ENCODE data around the gene ZNF211.

The ZNF211 gene

DNA sequence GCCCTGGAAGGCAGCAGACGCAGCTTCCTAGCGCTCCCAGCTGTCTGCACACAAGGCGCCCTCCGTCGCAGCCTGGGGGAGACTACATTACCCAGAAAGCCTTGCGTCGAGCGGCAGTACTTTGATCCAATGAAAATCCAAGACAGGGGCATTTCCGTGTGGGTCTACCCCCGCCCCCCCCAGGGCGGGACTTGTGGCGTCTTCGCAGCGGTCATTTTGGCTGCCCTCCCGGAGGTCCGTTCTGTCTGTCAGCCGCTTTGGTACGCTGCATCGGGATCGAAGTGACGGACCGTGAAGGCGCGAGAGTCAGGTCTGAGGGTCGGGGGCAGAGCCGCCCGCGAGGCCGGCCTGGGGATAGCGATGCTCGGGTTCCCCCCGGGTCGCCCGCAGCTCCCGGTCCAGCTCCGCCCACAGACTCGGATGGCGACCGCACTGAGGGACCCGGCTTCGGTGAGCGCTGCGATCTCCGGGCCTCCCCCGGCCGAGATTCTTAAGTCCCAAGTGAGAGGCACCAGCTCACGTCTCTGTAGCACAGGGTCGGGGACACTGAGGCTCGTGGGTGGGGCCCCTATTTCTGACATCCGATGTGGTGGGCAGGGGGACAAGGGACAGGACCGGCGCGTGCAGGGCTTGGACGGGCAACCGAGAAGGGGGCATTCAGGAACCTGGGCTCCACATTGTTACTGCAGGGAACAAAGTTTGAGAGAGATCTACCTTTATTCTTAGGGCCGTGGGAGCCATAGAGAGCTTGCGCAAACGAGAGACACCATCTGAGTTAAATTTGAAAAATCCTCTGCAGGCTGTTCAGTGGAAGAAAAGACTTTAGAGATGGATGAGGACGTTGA lies at the start of gene ZNF211:
TSS of gene ZNF211 (plus strand) at position 182 of the 845 bp plus-strand sequence. CDS start at position 361, 179 bp downstream.
- DNase-seq = peak; percentile 95

DNA sequence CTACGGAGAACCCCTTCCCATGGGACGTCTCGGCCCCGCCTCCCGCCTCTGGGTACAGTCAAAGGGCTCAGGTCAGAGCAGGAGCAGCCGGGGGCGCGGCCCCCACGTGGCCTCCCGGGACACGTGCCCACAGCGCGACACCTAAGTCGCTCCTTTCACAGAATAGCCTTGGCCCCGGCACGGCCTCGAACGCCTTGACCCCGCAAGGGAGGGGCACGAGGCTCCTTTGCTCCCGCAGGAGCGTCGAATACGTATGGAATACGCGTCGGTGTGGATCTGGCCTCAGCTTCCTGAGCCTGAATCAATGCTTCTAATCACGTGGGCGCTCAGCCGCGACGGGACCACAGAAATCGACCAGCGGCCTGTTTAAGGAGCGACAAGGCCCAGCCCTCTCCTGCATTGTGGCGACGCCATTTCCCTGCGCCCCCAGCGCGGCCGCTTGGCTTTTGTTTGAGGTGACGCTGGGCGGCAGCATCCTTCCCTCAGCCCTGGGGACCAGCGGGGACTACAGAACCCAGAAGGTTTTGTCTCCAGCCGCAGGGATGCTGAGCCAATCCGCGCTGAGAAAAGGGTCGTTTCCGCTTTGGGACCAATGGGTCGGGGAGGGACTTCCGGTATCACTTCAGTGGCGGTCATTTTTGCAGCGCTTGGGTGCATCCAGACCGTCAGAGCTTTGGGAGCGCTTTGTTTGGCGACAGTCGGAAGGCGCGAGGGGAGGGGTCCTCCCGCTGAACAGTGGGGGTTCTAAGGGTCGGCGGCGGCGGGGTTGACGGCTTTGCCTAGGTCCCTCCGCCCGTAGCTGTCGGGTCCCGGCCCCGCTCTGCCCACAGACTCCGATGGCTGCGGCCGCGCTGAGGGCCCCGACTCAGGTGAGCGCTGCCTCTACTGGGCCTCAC lies 49.2 kb upstream of the ZNF211 start, which contains the start of gene ZIK1:
TSS of gene ZIK1 (plus strand) at position 625 of the 896 bp plus-strand sequence. CDS start at position 837, 212 bp downstream.
- peak; percentile 89 for DNase-seq

DNA sequence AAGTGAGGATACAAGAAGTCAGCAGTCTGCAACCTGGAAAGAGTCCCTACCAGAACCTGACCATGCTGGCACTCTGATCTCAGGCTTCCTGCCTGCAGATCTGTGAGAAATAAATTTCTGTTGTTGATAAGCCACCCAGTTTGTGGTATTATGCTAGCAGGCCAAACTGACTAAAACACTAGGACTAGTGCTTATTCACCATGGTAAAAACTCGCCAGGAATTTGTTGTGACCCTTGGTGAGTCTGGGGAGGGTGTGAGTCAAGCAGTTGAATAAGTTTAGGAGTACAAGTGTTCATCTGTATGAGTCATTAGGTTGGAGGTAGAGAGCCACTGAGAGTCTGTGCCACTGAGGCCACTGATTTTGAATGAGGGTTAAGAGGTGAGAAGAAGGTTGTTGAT lies 45.4 kb upstream of the ZNF211 start:
- DNase-seq = no peak

DNA sequence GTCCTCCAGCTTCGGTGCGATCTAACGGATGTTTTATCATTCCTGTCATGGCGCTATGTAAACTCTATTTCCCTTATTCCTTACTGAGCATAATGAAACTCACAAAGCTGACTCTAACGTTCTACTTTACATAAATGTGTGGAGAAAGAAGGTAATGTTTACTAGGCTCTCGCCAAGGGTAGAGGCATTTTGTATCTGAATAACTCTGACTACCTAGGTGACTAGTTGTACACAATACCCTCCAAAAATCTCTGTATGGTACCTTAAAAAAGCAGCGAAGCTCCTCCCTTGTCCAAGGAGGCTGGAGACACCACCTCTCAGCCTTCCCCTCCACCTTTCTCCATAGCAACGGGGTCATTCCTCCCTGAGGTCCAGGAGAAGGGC lies 33.6 kb upstream of the ZNF211 start:
- no peak for DNase-seq

DNA sequence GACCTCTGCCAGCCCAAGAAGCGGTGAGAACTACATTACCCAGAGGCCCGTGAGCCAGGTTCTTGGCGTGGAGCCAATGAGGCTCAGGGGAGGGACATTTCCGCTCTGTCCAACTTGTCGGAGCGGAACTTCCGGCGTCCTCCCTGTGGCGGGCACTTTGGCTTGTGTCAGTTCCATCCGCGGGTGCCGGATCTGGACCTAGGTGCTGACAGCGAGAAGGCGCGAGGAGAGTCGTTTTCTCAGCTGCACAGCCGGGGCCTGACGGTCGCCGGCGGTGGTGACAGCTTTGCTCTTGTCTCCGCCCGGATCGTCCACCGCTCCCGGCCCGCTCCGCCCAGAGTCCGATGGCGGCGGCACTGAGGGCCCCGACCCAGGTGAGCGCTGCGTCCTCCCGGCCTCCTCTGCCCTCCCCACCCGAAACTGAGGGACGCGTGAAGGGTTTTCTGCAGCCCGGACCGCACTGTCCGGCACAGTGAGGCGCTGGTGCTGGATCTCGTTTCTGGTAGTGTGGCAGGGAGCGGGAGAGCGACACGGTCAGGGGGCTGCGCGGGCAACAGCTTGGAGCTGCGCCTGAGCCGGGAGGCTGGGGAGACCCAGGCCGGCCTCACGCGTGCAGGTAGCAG lies 33.1 kb upstream of the ZNF211 start, which contains the start of gene ZNF530:
TSS of gene ZNF530 (plus strand) at position 125 of the 623 bp plus-strand sequence. CDS start 4,461 bp downstream, outside the sequence.
- DNase-seq = peak; percentile 91

DNA sequence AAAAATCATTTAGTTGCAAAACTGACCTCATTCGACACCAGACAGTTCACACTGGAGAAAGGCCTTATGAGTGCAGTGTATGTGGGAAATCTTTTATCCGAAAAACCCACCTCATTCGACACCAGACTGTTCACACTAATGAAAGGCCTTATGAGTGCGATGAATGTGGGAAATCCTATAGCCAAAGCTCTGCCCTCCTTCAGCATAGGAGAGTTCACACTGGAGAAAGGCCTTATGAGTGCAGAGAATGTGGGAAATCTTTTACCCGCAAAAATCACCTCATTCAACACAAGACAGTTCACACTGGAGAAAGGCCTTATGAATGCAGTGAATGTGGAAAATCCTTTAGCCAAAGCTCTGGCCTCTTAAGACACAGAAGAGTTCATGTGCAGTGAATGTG lies 26.0 kb upstream of the ZNF211 start:
- DNase-seq = no peak

DNA sequence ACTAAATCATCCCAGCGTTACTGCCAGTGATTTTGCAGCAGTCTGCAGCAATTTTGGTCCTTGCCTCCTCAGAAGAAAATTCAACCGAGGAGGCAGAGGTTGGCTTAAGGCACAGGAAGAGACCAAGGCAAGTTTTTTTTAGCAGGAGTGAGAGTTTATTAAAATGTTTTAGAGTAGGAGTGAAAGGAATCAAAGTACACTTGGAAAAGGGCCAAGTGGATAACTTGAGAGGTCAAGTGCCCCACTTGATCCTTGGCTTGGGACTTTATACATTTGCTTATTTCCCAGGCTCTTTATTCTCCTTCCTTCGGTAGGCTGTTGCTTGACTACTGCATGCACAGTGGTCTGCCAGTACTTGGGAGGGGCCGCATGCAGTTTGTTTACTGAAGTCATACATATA lies 21.9 kb upstream of the ZNF211 start:
- no peak for DNase-seq

DNA sequence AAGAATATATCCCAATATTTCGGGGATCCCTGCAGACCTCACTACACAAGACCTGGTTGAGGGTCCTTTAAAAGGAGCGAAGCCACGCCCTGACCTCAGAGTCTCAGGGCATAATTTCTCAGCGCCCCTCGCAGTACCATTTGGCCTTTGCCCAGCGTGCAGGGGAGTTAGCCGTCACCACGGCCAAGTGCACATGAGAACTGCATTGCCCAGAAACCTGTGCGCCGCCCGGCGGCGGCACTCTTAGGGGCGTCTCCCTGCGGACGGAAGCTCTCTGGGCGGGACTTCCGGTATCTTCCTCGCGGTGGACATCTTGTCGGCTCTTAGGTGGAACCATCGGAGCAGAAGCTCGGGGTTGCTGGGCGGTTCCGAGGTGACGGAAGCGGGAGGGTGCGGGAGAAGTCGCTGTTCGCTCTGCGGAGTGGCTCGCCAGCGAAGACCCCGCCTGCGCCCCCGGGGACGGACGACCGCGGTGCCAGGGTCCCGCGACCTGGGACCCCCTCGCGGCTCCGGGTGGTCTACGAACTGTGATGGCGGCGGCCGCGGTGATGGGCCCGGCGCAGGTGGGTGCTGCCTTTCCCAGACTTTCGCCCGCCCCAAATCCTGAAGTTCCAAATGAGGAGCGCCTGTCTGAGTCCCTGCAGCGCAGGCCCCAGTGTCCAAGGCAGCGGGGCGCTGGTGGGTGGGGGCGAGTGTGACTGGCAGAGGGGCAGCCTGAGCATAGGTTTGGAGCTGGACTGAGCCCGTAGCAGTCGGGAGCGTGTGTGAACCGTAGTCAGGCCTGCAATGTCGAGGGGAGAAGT lies 18.8 kb upstream of the ZNF211 start, which contains the start of gene ZNF134:
TSS of gene ZNF134 (plus strand) at position 302 of the 803 bp plus-strand sequence. CDS start 5,227 bp downstream, outside the sequence.
- DNase-seq = peak; percentile 94

DNA sequence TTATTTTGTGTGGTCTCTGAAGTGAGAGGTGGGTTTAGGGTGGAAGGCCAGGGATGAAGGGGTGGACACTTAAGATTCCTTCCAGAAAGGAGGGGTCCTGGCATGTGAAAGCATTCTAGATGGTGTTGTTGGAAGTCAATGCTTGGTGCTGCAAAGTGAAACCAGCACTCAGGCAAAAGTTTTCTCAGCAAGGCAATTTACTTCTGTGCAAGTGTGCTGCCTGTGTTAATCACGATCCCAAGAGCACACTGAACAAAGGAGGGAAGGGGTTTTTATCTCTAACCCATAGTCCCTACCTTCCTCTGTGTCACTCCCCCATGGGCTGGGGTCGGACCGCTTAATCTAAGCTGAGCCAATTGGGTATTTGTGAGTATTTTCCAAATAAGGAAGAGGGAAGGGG lies 17.6 kb upstream of the ZNF211 start:
- peak; percentile 3 for DNase-seq

DNA sequence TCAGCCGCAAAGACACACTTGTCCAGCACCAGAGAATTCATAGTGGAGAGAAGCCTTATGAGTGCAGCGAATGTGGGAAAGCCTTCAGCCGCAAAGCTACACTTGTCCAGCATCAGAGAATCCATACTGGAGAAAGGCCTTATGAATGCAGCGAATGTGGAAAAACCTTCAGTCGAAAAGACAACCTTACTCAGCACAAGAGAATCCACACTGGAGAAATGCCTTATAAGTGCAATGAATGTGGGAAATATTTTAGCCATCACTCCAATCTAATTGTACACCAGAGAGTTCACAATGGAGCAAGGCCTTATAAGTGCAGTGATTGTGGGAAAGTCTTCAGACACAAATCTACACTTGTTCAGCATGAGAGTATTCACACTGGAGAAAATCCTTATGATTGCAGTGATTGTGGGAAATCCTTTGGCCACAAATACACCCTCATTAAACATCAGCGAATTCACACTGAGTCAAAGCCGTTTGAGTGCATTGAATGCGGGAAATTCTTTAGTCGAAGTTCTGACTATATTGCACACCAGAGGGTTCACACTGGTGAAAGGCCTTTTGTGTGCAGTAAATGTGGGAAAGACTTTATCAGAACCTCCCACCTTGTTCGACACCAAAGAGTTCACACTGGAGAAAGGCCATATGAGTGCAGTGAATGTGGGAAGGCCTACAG lies 12.2 kb upstream of the ZNF211 start:
- DNase-seq = no peak

DNA sequence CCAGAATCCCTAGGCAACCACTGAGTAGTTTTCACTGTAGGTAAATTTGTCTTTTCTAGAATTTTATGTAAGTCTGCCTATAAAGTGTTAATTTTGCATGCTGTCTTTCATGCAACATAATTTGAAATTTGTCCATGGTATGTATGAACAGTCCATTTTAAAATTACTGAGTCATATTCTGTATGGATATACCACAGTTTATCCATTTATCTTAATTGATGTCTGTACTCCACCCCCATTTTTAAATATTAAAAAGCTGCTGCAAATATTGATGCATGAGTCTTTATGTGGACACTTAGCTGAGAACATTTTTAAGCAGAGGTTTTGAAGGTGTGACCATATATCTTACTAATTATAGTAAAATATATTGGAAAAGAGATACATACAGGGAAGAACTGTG lies 9.9 kb upstream of the ZNF211 start:
- DNase-seq = no peak

DNA sequence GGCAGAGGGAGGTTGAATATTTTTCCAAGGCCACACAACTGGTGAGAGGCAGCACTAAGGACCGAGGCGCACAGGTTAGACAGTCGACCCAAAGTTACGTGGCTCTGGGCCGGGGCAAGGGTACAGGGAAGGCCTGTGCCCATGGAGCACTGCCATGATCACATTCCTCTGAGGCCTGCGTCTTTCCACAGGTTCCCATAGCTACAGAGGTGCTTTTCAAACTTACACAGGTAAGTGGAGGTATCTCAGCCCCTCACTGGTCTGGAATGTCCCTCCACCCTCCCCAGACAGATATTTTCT lies 814 bp downstream of the ZNF211 start:
- DNase-seq = no peak

DNA sequence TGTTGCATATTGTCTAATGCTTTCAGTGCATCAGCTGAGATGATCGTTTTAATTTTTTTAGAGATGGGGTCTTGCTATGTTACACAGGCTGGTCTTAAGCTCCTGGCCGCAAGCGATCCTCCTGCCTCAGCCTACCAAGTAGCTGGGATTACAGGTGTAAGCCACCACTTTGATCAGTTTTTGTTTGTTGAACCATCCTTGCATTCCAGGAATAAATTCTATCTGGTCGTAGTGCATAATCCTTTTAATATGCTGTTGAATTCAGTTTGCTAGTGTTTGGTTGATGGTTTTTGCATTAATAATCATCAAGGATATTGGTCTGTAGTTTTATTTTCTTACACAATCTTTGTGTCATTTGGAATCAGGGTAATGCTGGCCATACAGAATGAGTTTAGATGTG lies 4.4 kb downstream of the ZNF211 start:
- no peak for DNase-seq

DNA sequence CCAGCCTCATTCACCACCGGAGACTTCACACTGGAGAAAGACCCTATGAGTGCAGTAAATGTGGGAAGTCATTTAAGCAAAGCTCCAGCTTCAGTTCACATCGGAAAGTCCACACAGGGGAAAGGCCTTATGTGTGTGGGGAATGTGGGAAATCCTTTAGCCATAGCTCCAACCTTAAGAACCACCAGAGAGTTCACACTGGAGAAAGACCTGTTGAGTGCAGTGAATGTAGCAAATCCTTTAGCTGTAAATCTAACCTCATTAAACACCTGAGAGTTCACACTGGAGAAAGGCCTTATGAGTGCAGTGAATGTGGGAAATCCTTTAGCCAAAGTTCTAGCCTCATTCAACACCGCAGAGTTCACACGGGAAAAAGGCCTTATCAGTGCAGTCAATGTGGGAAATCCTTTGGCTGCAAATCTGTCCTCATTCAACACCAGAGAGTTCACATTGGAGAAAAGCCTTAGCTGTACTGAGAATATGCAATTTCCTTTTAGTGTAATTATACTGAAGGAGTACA lies 8.8 kb downstream of the ZNF211 start:
- DNase-seq = no peak

DNA sequence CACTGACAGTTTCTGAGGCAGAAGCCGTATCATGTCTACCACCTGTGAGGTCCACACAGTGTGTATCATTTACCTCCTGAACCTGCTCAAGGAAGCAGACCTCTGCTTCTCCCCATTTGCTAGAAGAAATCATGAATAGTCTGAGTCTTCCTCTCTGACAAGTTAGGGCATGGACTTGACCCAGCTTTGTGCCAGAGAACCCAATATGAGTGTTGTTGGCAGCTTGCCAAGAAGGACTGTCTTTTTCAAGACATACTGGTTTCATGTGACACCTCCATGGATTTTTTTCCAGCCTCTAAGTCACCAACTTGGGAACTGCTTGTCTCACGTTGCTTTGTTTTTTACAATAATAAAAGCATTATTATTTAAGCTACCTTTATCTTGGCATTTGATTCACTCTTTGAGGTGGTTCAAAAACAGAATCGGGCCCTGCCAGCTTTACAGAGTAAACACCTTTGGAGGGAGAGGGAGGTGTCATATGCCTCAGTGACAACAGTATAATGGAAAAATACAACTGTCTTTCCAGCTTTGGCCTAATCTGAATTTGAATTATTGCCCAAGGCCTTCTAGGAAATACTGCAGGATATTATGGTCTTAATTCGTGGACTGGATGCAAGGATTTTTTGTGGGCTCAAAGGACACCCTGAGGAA lies 9.6 kb downstream of the ZNF211 start:
- DNase-seq = no peak

DNA sequence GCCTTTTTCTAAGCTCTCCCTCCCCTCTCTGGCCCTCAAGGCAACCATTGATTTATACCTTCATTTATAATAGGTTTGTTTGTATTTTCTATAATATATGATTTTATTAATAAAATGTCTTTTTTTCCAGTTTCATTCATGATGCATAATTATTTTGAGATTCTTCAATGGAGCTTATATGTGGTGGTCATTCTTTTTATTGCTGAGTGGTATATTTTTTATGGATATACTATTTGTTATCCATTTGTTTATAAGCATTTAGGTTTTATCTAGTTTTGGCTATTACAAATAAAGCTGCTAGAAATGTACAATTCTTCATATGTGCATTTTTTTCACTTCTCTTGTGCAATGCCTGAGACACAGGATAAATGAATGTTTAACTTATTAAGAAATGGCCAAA lies 10.8 kb downstream of the ZNF211 start:
- DNase-seq = no peak

DNA sequence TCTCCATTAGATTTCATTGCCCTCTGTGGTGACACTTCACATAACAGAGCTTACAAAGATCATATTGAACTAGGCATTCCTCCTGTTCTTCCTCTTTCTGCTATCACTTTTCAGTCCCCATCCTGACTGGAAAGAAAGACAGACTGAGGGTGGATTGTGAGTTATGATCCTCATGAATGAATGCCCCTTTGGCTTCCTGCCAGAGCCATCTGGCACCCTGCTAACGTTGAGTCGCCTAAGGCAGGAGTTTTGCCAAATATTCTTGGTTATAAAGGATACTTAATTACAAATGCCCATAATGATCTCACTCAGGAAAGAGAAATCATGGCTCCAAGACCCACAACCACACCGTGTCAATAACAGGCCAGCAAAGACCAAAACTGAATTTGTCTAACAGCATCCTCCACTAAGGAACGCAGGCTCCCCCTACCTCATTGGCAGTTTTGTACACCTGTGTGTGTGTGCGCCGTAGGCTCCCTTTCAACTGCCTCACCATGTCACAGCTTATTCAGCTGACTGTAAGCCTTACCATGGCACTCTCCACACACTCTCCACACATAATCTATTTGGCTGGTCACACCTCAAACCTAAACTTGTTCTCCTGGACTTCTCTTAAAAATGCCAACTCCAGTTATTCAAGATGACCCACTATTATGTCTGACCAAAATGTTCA lies 15.5 kb downstream of the ZNF211 start:
- no peak for DNase-seq

DNA sequence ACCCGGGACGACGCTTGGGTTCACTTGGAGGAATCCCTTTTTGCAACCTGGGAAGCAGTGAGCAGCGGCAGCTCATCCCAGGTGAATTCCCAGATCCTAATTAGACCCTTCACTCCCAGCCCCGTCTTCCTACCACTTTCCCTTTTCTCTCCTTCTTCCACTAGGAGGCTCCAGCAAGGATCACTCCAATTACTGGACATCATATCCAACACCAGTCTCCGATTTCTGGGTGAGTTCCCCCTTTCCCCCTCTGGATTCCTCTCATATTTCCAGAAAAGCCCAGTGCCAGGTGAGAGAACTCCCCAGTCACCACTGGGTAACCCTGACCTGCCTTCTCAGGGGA lies 18.7 kb downstream of the ZNF211 start:
- DNase-seq = no peak

DNA sequence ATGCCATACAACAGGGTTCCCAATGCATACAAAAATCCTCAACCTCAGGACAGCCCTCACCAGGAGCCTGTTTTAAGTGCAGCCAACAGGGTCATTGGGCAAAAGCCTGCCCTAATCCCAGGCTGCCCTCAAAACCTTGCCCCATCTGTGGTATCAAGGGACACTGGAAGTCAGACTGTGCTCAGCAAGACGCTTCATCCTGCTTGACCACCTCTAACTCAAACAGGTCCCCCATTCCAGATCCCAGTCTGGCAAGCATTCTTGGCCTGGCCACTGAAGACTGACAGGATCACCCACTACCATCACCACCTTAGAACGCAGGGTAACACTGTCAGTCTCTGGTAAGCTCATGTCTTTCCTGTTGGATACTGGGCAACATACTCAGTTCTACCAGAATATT lies 20.7 kb downstream of the ZNF211 start:
- no peak for DNase-seq

DNA sequence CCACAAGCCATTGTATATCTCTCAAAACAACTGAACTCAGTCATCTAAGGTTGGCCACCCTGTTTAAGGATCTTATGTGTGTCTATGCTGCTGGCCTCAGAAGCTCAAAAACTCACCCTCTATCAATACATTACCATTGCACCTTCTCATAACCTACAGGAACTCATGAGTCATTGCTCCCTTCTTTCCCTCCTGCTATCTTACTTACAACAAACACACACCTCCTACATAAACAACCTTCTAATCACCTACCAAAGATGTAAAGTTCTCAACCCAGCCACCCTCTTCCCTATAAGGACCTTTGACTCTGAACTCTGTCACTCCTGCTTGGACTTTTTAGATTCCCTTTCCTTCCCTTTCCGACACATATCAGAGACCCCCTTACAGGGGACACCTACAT lies 22.5 kb downstream of the ZNF211 start:
- no peak for DNase-seq

DNA sequence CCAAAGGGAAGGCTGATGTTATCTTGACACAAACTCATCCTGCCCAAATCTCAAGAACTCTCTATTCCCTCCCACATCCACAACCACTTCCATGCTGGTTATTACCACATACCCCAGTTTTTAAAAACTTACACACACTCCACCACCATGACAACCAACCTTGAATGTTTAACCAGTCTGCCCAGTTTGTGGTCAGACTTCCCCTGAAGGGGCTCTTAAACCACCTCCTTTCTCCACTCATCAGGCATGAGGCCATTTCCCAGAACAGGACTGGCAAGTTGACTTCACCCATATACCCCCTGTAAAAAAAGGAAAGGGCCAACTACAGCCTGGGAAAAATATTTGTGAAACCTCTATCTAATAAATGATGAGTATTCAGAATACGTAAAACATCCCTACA lies 23.4 kb downstream of the ZNF211 start:
- DNase-seq = no peak

Measured in inflammatory macrophage treated with lipopolysaccharide for 4 hours (primary cell).